DND-41 (cell line): Measurements from ENCODE around the gene IVD.

ENCODE experiments used
- ATAC-seq: fragments of 200-7000 bp; cut with Tn5 transposase; 3 replicates; pipeline ENCODE4 v1.9.1; 2021; ENCODE audit warnings: low read depth; ENCODE audit not compliant: insufficient read depth
- DNase-seq: peaks from one replicate; pipeline ENCODE4 v3.0.0-alpha.2; 2020
- H2AFZ ChIP-seq: 2 replicates; pipeline ENCODE4 v1.6.0; 2012; ENCODE audit warnings: low read depth, low read length
- H3K27ac ChIP-seq: 2 replicates; pipeline ENCODE4 v1.5.1; 2012; ENCODE audit warnings: low read length, inconsistent platforms
- H3K27me3 ChIP-seq: fragments of 200-600 bp; sonication (generic); 2 replicates; pipeline ENCODE4 v1.6.0; 2012; ENCODE audit warnings: low read length, mild to moderate bottlenecking, inconsistent platforms; ENCODE audit not compliant: insufficient read depth, poor library complexity
- H3K36me3 ChIP-seq: 2 replicates; pipeline ENCODE4 v1.5.1; 2012; ENCODE audit warnings: low read length, inconsistent platforms; ENCODE audit not compliant: insufficient read depth
- H3K4me1 ChIP-seq: 2 replicates; pipeline ENCODE4 v1.5.1; 2012; ENCODE audit warnings: mild to moderate bottlenecking, low read length; ENCODE audit not compliant: insufficient read depth
- H3K4me2 ChIP-seq: 2 replicates; pipeline ENCODE4 v1.6.0; 2012; ENCODE audit warnings: mild to moderate bottlenecking, moderate library complexity, low read length, inconsistent platforms; ENCODE audit not compliant: insufficient read depth
- H3K4me3 ChIP-seq, 2 experiments: fragments of 200-600 bp in 1 of 2; shearing (Covaris generic) in 1 of 2; 2 replicates each; pipeline ENCODE4 v1.5.1; 2012 to 2016; ENCODE audit warnings: inconsistent platforms in 2 of 2, low read length in 2 of 2, mild to moderate bottlenecking in 2 of 2, low read depth in 1 of 2, moderate library complexity in 1 of 2
- H3K79me2 ChIP-seq: 2 replicates; pipeline ENCODE4 v1.6.0; 2012; ENCODE audit warnings: low read length, inconsistent platforms; ENCODE audit not compliant: insufficient read depth
- H3K9ac ChIP-seq: 2 replicates; pipeline ENCODE4 v1.6.0; 2012; ENCODE audit warnings: low read depth, mild to moderate bottlenecking, inconsistent platforms, low read length, moderate library complexity
- H3K9me3 ChIP-seq: 2 replicates; pipeline ENCODE4 v1.5.1; 2012; ENCODE audit warnings: low read length, moderate library complexity, mild to moderate bottlenecking, inconsistent platforms; ENCODE audit not compliant: insufficient read depth, severe bottlenecking
- H4K20me1 ChIP-seq: 2 replicates; pipeline ENCODE4 v1.6.0; 2012; ENCODE audit warnings: low read length; ENCODE audit not compliant: insufficient read depth
- EZH2 ChIP-seq: IDR thresholded peaks from 3 replicates; pipeline ENCODE4 v1.6.1; 2012; ENCODE audit warnings: borderline replicate concordance, low read depth, mild to moderate bottlenecking, moderate library complexity, low read length, inconsistent platforms; ENCODE audit not compliant: severe bottlenecking
- TF ChIP-seq, protein P1 (sequence below): IDR thresholded peaks from 2 replicates; pipeline ENCODE4 v1.5.1; 2012; ENCODE audit warnings: borderline replicate concordance, low read length, moderate library complexity, mild to moderate bottlenecking; ENCODE audit not compliant: poor library complexity, severe bottlenecking; ENCODE audit errors: extremely low read depth

Gene IVD

DNA sequence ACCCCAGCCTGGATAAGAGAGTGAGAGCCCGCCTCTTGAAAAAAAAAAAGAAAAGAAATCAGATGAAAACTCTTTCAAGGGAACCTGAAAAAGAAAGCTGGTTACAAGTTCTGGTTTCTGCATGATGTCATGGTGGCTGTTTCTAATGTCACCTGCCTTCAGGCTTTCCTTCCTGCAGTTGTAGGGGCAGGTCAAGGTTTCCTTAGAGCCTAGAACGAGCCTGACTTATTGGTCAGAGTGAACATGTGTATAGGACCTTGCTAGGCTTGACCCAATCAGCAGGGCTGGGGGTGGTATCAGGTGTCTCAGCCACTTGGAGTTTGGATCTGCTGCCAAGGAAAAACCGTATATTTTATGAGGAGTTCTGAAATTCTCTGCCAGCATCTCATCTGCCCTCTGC is 3.8 kb downstream of the IVD start:
- no peak for DNase-seq
- H3K4me2 ChIP-seq: no peak overlapping the region

DNA sequence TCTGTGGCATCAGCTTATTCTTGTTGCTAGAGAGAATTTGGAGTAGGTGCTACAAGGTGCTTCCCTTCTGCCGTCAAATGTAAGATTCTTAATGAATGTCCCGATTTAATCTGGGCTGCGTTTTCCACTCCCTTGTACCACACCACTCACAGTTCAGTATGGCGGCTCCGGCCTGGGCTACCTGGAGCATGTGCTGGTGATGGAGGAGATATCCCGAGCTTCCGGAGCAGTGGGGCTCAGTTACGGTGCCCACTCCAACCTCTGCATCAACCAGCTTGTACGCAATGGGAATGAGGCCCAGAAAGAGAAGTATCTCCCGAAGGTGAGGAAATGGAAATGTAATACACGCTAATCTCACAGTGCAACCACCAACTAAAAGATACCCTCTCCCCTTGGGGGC is 4.9 kb downstream of the IVD start:
- ATAC-seq (no peak), DNase-seq (no peak)
- Histone ChIP-seq H3K27ac (no peak overlapping the region), H3K4me2 (no peak overlapping the region), H3K4me1 (peaks cover 23% of the 10 kb centered on the region), H3K4me3 (no peak overlapping the region), H3K9ac (no peak overlapping the region), H4K20me1 (no peaks in the 10 kb centered on the region), H3K9me3 (no peaks in the 10 kb centered on the region), H3K79me2 (peaks cover 26% of the 10 kb centered on the region), H2AFZ (no peak overlapping the region), H3K36me3 (peaks cover 81% of the 10 kb centered on the region), H3K27me3 (no peaks in the 10 kb centered on the region)
- TF ChIP-seq, protein P1, sequence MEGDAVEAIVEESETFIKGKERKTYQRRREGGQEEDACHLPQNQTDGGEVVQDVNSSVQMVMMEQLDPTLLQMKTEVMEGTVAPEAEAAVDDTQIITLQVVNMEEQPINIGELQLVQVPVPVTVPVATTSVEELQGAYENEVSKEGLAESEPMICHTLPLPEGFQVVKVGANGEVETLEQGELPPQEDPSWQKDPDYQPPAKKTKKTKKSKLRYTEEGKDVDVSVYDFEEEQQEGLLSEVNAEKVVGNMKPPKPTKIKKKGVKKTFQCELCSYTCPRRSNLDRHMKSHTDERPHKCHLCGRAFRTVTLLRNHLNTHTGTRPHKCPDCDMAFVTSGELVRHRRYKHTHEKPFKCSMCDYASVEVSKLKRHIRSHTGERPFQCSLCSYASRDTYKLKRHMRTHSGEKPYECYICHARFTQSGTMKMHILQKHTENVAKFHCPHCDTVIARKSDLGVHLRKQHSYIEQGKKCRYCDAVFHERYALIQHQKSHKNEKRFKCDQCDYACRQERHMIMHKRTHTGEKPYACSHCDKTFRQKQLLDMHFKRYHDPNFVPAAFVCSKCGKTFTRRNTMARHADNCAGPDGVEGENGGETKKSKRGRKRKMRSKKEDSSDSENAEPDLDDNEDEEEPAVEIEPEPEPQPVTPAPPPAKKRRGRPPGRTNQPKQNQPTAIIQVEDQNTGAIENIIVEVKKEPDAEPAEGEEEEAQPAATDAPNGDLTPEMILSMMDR: no peak
- TF ChIP-seq EZH2: no peak

More for the DNA sequence above, 3.8 kb downstream of the IVD start:
- no peak for ATAC-seq
- H3K9ac ChIP-seq: no peak overlapping the region
- no peak overlapping the region for H2AFZ ChIP-seq
- no peaks in the 10 kb centered on the region for H4K20me1 ChIP-seq
- peaks cover 26% of the 10 kb centered on the region for H3K79me2 ChIP-seq
- peaks cover 70% of the 10 kb centered on the region for H3K36me3 ChIP-seq
- H3K4me1 ChIP-seq: peaks cover 32% of the 10 kb centered on the region
- H3K27ac ChIP-seq: no peak overlapping the region
- no peaks in the 10 kb centered on the region for H3K9me3 ChIP-seq
- TF ChIP-seq, protein P1: no peak
- no peak for TF ChIP-seq EZH2
- H3K4me3 ChIP-seq: no peak overlapping the region
- no peaks in the 10 kb centered on the region for H3K27me3 ChIP-seq

DNA sequence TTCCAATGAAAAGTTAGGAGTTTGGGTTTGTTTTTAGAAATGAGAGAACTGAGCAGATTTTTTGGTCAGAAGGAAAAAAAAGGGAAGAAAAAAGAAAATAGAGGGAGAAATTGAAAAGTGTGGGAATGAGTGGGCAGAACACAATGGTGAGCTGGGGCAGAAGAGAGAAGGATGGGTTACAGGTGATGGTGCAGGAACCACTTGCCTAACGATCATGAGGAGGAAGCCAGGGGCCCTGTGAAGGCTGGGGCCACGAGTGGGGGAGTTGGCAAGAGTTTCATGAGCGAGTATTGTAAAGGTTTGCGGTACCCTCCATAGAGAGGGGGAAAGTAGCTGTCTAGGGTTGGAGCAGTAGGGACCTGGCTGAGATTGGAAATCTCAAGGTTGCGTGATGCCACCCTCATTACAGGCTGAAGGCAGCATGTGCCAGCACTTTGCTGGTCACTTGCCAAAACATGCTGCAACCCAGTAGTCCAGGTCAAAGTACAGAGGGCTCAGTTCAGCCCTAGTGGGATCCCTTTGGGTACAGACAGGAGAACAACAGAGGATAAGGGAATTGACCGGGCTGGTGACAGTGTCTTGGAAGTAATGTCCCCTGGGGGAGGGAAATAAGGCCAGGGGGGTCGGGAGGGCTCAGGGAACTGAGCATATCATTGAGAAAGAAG is 6.6 kb downstream of the IVD start:
- peaks cover 91% of the 10 kb centered on the region for H3K36me3 ChIP-seq
- H3K27ac ChIP-seq: no peak overlapping the region
- ATAC-seq: no peak

More for the DNA sequence above, 6.6 kb downstream of the IVD start:
- H2AFZ ChIP-seq: no peak overlapping the region
- no peaks in the 10 kb centered on the region for H3K27me3 ChIP-seq
- no peak overlapping the region for H3K4me2 ChIP-seq
- no peak overlapping the region for H3K9ac ChIP-seq
- DNase-seq: no peak
- H4K20me1 ChIP-seq: no peaks in the 10 kb centered on the region
- TF ChIP-seq, protein P1: no peak
- TF ChIP-seq EZH2: no peak
- peaks cover 10% of the 10 kb centered on the region for H3K4me1 ChIP-seq
- no peaks in the 10 kb centered on the region for H3K9me3 ChIP-seq
- H3K79me2 ChIP-seq: peaks cover 11% of the 10 kb centered on the region
- no peak overlapping the region for H3K4me3 ChIP-seq
